CD4-positive, alpha-beta T cell treated with Interleukin-15 for 4 hours (primary cell): ENCODE data around the gene PLSCR1.
A peak's percentile ranks its signal among the peaks of the same experiment; 100 is the strongest.
"Not testable (repeated sequence)": the region's sequence is repeated elsewhere in the genome, so short reads cannot be mapped to it uniquely, and the experiment has no call there.

Experiments used
- DNase-seq: peaks from one replicate; pipeline ENCODE4 v3.0.0-alpha.2; 2020; ENCODE audit warnings: low spot score

The PLSCR1 gene

DNA sequence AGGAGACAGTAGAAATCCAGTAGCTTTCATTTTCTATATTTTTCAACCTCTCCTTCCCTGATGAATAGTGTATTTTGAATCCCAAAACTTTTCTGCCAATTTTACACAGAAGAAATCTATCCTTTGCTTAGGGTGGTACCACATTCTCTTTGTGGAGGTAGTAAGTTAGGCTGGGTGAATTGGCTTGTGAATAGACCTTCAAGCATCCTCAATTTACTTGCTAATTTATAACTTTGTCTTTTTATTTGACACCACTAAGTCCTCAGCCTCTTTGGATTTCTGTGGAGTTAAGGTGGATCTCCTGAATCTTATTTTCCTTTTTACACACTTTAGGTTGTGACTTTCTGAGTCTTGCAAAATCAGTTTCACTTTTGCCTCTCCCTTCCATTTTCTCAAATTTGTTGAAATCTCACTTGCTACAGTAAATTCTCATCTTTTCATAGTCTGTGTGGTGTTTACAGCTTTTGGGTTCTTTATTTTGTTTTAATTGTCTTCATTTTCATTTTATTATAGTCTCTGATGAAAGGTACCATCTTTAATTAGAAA, 5.7 kb upstream of the PLSCR1 start:
- DNase-seq, result no peak

DNA sequence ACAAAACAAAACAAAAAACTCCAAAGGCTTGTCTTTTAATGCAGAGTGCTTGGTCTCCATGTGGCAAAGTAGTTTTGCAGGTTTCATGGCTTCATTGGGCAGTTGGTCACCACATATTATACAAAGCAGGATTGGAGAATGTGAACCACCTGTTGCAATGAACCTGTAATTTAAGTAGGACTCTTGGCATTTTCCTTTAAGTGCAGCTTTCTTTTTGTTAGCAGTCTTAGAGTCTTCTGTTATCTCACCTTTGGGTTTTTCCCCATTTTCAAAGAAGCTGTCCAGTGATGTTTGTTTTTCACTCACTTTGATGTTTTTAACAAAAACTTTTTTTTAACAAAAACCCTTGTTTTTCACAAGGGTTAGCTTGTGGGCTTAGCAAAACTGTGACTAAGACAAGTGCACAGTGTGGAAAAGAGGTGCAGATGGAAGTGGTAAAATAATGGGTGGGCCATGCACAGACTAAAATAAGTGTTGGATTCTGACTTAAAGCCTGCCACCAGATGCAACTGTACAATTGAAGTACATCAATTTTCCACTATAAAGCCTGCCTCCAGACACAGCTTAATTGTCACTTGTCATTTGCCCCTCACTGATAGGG, 2.9 kb upstream of the PLSCR1 start:
- DNase-seq, result no peak

- no peak for DNase-seq
Observed at GRCh38 chr3:146546366-146546965, 2.1 kb upstream of the PLSCR1 start.

- DNase-seq, result no peak
Observed at GRCh38 chr3:146544929-146545528, 622 bp upstream of the PLSCR1 start.

DNA sequence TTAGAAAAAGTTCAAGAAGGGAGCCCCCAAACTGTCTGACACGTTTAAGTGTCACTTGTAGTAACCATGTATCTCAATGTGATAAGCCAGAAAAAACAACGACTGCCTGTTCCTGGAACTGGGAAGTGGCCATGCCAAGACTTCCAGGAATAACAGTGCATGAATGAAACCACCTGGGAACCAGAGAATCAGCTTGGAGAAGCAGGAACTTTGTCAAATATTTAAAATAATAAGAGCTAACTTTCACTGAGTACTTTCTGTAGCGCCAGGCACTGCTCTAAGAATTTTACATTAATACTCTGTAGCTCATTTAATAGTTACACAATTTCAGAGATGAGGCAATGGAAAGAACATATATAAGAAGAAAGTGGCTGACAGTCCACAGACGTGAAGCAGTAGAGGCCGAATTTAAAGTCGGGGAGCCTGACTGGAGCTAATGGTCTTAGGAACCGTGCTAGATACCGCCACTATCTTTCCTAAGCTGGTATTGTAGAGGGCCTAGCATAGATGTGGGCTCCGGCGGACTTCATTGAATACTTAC, 876 bp downstream of the PLSCR1 start:
- DNase-seq, result peak; percentile 23

DNA sequence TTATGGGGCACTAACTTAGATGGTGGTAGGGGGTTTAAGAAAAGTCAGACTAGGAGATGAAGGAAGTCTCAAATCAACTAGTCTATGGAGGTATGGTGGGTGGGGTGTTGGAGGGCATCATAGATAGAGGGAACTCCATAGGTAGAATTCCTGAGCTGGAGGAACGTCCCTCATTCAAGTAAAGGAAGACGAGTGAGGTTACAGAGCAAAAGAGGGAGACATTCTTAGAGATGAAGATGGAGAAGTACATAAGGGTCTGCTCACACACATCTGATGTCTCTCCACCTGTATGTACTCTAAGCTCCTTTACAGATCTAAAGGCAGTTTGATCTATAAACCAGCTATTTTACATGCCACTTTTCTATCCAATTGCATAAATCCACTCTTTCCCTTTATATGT, 1.4 kb downstream of the PLSCR1 start:
- no peak for DNase-seq

GRCh38 chr3:146542179-146542578, 2.2 kb downstream of the PLSCR1 start:
- DNase-seq, result no peak

DNA sequence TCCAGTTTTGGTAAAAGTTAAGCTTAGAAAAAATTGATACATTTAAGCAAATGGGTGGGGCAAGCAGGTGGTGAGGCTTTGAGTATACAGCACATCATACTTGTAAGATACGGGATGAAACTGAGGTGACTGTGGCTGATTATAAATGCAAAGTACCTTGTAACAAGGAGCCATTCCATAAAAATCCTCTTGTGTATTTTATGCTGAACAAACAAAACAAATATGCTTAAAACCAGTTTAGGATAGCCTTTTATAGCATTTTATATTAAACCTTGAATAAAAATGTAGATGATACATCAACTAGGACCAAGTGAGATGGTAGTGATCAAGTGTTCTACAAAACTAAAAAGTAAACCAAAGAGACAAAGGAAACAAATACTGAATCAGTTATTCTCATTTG, 3.4 kb downstream of the PLSCR1 start:
- DNase-seq, result no peak

- no peak for DNase-seq
Observed at GRCh38 chr3:146540236-146540635, 4.2 kb downstream of the PLSCR1 start.

GRCh38 chr3:146539315-146539714, 5.1 kb downstream of the PLSCR1 start:
- no peak for DNase-seq

- DNase-seq, result no peak
Observed at GRCh38 chr3:146537603-146538002, 6.8 kb downstream of the PLSCR1 start.

- no peak for DNase-seq
Observed at GRCh38 chr3:146536681-146537080, 7.7 kb downstream of the PLSCR1 start.

DNA sequence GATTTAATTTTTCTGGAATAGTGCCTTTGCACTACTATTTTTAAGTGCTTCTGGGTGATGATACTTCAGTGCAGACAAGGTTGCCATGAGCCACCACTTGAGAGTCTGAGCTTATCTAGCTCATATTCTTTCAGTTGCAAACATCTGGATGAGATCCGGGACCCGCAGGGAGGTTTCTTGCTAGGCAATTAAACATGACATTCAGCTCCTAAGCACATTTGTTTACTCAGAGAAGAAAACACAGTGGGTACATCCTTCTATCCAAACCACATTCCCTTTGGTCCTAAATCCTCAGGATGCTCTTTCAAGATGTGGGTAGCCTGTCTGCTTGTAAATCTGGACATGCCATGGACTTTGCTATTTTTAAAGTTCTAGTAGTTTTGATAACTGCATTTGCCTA, 12.0 kb downstream of the PLSCR1 start:
- no peak for DNase-seq

GRCh38 chr3:146530609-146531008, 13.8 kb downstream of the PLSCR1 start:
- DNase-seq, result no peak

DNA sequence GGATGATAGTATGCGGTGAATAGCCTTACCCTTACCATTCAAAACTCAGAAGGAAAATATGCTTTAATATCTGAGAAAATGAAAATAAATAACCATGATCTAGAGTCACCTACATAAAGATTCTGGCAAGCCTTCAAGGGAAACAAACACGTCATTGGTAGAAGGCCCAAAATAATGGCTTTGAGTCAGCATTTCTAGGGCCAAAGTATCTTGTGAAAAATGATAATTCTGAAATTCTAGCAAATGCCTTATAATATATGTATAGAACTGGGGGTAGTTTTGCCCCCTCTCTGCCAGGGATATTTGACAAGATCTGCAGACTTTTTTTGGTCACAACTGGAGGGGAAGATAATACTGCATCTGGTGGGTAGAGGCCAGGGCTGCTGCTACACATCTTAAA, 15.4 kb downstream of the PLSCR1 start:
- DNase-seq, result no peak

DNA sequence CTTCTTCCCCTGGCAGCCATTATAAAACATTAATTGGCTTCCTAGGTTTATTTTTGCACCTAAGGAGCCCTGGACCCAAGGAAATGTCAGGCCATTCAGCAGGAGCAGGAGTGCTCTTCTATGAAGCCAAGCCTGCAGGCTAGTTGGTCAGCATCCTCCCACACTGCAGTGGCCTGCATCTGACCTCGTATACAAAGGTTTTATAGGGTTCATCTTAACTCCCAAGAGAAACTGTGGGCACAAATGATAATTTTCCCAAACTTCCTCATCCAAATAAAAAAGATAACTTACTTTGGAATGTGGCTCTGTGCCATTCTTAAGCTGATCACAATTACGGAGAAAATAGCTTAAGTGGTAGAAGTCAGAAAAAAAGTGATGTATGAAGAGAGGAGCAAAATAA, 19.4 kb downstream of the PLSCR1 start:
- DNase-seq, result no peak

- no peak for DNase-seq
Observed at GRCh38 chr3:146523531-146523930, 20.9 kb downstream of the PLSCR1 start.

DNA sequence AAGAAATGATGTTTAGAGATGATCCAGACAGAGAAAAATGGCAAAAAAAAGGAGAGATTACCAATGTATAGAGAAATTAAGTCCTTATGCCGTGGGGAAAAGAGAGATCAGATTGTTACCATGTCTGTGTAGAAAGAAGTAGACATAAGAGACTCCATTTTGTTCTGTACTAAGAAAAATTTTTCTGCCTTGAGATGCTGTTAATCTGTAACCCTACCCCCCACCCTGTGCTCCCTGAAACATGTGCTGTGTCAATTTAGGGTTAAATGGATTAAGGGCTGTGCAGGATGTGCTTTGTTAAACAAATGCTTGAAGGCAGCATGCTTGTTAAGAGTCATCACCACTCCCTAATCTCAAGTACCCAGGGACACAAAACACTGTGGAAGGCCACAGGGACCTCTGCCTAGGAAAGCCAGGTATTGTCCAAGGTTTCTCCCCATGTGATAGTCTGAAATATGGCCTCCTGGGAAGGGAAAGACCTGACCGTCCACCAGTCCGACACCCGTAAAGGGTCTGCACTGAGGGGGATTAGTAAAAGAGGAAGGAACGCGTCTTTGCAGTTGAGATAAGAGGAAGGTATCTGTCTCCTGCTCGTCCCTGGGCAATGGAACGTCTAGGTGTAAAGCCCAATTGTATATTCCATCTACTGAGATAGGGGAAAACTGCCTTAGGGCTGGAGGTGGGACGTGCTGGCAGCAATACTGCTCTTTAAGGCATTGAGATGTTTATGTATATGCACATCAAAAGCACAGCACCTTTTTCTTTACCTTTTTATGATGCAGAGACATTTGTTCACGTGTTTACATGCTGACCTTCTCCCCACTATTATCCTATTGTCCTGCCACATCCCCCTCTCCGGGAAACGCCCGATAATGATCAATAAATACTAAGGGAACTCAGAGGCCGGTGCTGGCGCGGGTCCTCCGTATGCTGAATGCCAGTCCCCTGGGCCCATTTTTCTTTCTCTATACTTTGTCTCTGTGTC, 21.9 kb downstream of the PLSCR1 start:
- not testable (repeated sequence) for DNase-seq

GRCh38 chr3:146521394-146521793, 23.0 kb downstream of the PLSCR1 start:
- DNase-seq, result no peak

GRCh38 chr3:146519810-146520209, 24.6 kb downstream of the PLSCR1 start:
- DNase-seq, result no peak

GRCh38 chr3:146517684-146518435, 26.5 kb downstream of the PLSCR1 start:
- DNase-seq, result no peak
